Transverse colon (tissue), 4 donors: Measurements from ENCODE around the gene CES4A. TPM values are rescaled to one million over a fixed set of nuclear protein-coding genes. Genes with fewer than 3 reads are reported as not detected.
A peak's percentile ranks its signal among the peaks of the same experiment; 100 is the strongest.

Source experiments
- DNase-seq: peaks from one replicate; pipeline ENCODE4 v3.0.0-alpha.2; 2019
- H3K27ac ChIP-seq, 4 donors: fragments of 200-600 bp; sonication (generic); 2 replicates each; pipeline ENCODE4 v1.5.1; 2016 to 2018; ENCODE audit warnings: inconsistent platforms in 4 of 4
- H3K27me3 ChIP-seq: fragments of 200-600 bp; sonication (generic); 2 replicates; pipeline ENCODE4 v1.5.1; 2017; ENCODE audit warnings: inconsistent platforms
- H3K36me3 ChIP-seq, 4 donors: fragments of 200-600 bp; sonication (generic); 2 replicates each; pipeline ENCODE4 v1.5.1; 2017 to 2019; ENCODE audit warnings: inconsistent platforms in 4 of 4
- H3K4me1 ChIP-seq, 4 donors: fragments of 200-600 bp; sonication (generic); 2 replicates each; pipeline ENCODE4 v1.5.1; 2017 to 2020; ENCODE audit warnings: inconsistent platforms in 4 of 4
- H3K4me3 ChIP-seq, 4 donors: fragments of 200-600 bp; sonication (generic); 1 replicate in 1 of 4; 2 replicates in 3 of 4; pipeline versions ENCODE4 v1.5.1 to v1.6.1; 2017 to 2019; ENCODE audit warnings: inconsistent platforms in 4 of 4
- H3K9me3 ChIP-seq, 2 donors: fragments of 200-600 bp; sonication (generic); 2 replicates each; pipeline ENCODE4 v1.5.1; 2017 to 2019; ENCODE audit warnings: inconsistent platforms in 2 of 2
- CTCF ChIP-seq, 5 experiments: fragments of 200-600 bp in 3 of 5; fragments of 450-650 bp in 2 of 5; sonication (generic) in 3 of 5; IDR thresholded peaks; 1 replicate in 2 of 5; 2 replicates in 3 of 5; pipeline ENCODE4 v1.5.1; 2016 to 2017; ENCODE audit warnings: antibody characterized with exemption in 5 of 5, inconsistent platforms in 3 of 5, mild to moderate bottlenecking in 2 of 5, moderate library complexity in 1 of 5
- EP300 ChIP-seq: sonication (generic); formaldehyde crosslinking; IDR thresholded peaks from one replicate; pipeline ENCODE4 v1.6.1; 2017; ENCODE audit warnings: antibody characterized with exemption, low read depth
- POLR2A ChIP-seq: fragments of 450-650 bp; IDR thresholded peaks from one replicate; pipeline ENCODE4 v1.6.1; 2016; ENCODE audit warnings: antibody characterized with exemption, mild to moderate bottlenecking, moderate library complexity
- POLR2AphosphoS5 ChIP-seq, 3 donors: sonication (generic); formaldehyde crosslinking; IDR thresholded peaks; one replicate each; pipeline ENCODE4 v1.6.1; 2016; ENCODE audit warnings: antibody characterized with exemption in 3 of 3
- WGBS, 2 donors: methylation state at CpG; one replicate each; pipeline ENCODE4 v1.1.5; 2018; ENCODE audit warnings: low coverage in 1 of 2; 5-methylcytosine and 5-hydroxymethylcytosine counted together
- in situ Hi-C, 4 donors: fragments of 200-750 bp; cut with MboI; loops; one replicate each; pipeline versions ENCODE4 v1.15.0 to v1.15.1; 2017; ENCODE audit warnings: low sequenced_read_pairs in 3 of 4, low pct_ligation_motif_present in 1 of 4, low pct_unique_long_range_greater_than_20kb in 1 of 4
- intact Hi-C: fragments of 100-400 bp; cut with DNase I; formaldehyde crosslinking; loops from one replicate; pipeline ENCODE4 v1.15.1; 2023; ENCODE audit warnings: low total_unique reads
- total RNA-seq, 4 donors: library from RNA; depleted of rRNA; stranded (reverse); fragments of >200 nt; gene quantifications; one replicate each; pipeline ENCODE4 v1.1.0, GENCODE V29; 2016

Gene CES4A
- total RNA-seq, 4 donors from 2014 or later = 9.7 to 24.7 (median 15.7) TPM

- H3K27me3 ChIP-seq = no peaks in the 10 kb centered on the region
- intact Hi-C loops = no loop called here
- TF ChIP-seq CTCF (IDR thresholded peaks at IDR 0.05) = no peak
- no peak for TF ChIP-seq POLR2A
- no peak for TF ChIP-seq POLR2AphosphoS5 (IDR thresholded peaks at IDR 0.05)
- TF ChIP-seq EP300 = no peak
- H3K4me3 ChIP-seq = no peak overlapping the region
- peaks cover 2 to 8% (median 5%) of the 10 kb centered on the region in 4 donors for H3K4me1 ChIP-seq
- in situ Hi-C loops = no loop called here
- H3K9me3 ChIP-seq = no peaks in the 10 kb centered on the region
- no peak overlapping the region for H3K27ac ChIP-seq
- no peaks in the 10 kb centered on the region for H3K36me3 ChIP-seq
- DNase-seq = no peak
Observed at GRCh38 chr16:67025210-67025550, 36.8 kb downstream of the CES4A start.

- H3K27me3 ChIP-seq = no peaks in the 10 kb centered on the region
- H3K9me3 ChIP-seq = no peaks in the 10 kb centered on the region
- H3K4me1 ChIP-seq = peaks cover 8 to 22% (median 17%) of the 10 kb centered on the region in 4 donors
- TF ChIP-seq POLR2AphosphoS5 (IDR thresholded peaks at IDR 0.05) (no peak), CTCF (IDR thresholded peaks at IDR 0.05) (no peak), EP300 (no peak), POLR2A (no peak)
- H3K4me3 ChIP-seq = no peak overlapping the region
- H3K27ac ChIP-seq = no peak overlapping the region
- DNase-seq = no peak
- in situ Hi-C loops = no loop called here
- intact Hi-C loops = no loop called here
- WGBS, 2 donors = 97 to 100% methylated on average over 3 to 4 of the region's 4 CpGs
- no peaks in the 10 kb centered on the region for H3K36me3 ChIP-seq
Observed at GRCh38 chr16:67026570-67026969, 38.2 kb downstream of the CES4A start.

- DNase-seq = no peak
- WGBS, 2 donors = 97 to 100% methylated on average over 1 to 6 of the region's 6 CpGs
- Histone ChIP-seq H3K36me3 (no peaks in the 10 kb centered on the region), H3K9me3 (no peaks in the 10 kb centered on the region), H3K27me3 (no peaks in the 10 kb centered on the region), H3K27ac (no peak overlapping the region), H3K4me1 (peaks cover 8 to 27% (median 18%) of the 10 kb centered on the region in 4 donors), H3K4me3 (no peak overlapping the region)
- in situ Hi-C loops (no loop called here), intact Hi-C loops (no loop called here)
- no peak for TF ChIP-seq EP300
- TF ChIP-seq POLR2AphosphoS5 (IDR thresholded peaks at IDR 0.05) = no peak
- TF ChIP-seq CTCF (IDR thresholded peaks at IDR 0.05) = no peak
- no peak for TF ChIP-seq POLR2A
Observed at GRCh38 chr16:67027046-67027445, 38.7 kb downstream of the CES4A start.

GRCh38 chr16:67028167-67028695 is 39.8 kb downstream of the CES4A start:
- in situ Hi-C loops (no loop called here), intact Hi-C loops (no loop called here)
- no peak for TF ChIP-seq CTCF (IDR thresholded peaks at IDR 0.05)
- TF ChIP-seq EP300 = no peak
- TF ChIP-seq POLR2AphosphoS5 (IDR thresholded peaks at IDR 0.05) = no peak
- no peak for TF ChIP-seq POLR2A
- H3K27me3 ChIP-seq = no peaks in the 10 kb centered on the region
- H3K4me3 ChIP-seq = peak overlapping the region in 3 of 4 donors; percentile 83 to 98 (median 90)
- 38 to 51% methylated on average over 5 to 10 of the region's 10 CpGs for WGBS, 2 donors
- H3K36me3 ChIP-seq = no peaks in the 10 kb centered on the region
- peaks cover 8 to 34% (median 18%) of the 10 kb centered on the region in 4 donors for H3K4me1 ChIP-seq
- peak overlapping the region; percentile 97 to 100 (median 99) for H3K27ac ChIP-seq
- no peak for DNase-seq
- H3K9me3 ChIP-seq = no peaks in the 10 kb centered on the region
